GM18508 (cell line): ENCODE results near the gene ELMO3.

ENCODE experiments used
- ATAC-seq: cut with Tn5 transposase; IDR thresholded peaks from one replicate; pipeline ENCODE4 v1.9.1; 2021; ENCODE audit warnings: moderate number of reproducible peaks; ENCODE audit not compliant: insufficient read depth, unreplicated experiment

Gene ELMO3

DNA sequence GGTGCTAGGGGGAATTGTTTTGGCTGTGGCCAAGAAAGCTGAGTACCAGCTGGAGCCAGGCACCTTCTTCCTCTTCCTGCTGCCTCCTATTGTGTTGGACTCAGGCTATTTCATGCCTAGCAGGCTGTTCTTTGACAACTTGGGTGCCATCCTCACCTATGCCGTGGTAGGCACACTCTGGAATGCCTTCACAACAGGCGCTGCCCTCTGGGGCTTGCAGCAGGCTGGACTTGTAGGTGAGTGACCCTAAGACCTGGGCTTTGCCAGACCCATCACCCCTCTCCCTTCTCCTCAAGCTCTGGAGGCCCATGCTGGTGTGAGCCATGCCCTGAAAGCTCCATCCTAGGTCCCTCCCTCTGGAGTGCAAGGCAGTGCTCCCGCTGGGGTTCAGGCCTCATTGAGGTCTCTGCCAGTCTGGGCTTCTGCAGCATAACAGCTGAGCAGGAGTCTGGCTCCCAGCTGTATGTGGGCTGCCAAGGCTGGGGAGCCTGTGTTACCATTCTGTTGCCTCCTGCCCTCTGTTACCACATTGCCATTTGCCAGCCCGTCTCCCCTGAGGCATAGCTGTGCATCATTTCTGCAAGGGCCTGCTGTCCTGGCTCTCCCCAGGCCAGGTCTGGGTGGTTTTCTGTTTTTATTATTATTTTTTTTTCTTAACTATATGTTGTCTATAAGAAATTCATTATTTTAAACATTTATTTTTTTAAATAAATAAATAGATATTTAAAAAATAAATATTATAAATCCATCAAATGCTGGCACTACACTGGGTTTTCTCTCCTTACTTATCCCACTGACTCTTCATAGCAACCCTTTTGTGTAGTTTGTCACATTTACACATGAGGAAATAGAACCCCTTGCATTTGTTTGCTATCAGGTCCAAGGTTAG, 53.9 kb downstream of the ELMO3 start:
- ATAC-seq = no peak
